Osteoblast (primary cell): ENCODE data around the gene TAS2R19. TPM values are rescaled to one million over a fixed set of nuclear protein-coding genes. Genes with fewer than 3 reads are reported as not detected.

Source experiments
- DNase-seq: peaks from one replicate; pipeline ENCODE4 v3.0.0; 2011; ENCODE audit warnings: low spot score, mixed read lengths; ENCODE audit not compliant: insufficient read length; ENCODE audit errors: missing footprints
- H2AFZ ChIP-seq: 2 replicates; pipeline ENCODE4 v1.6.0; 2011; ENCODE audit warnings: mild to moderate bottlenecking, low read length
- H3K27ac ChIP-seq: 2 replicates; pipeline ENCODE4 v1.5.1; 2011; ENCODE audit warnings: mild to moderate bottlenecking, low read depth, low read length, moderate library complexity
- H3K27me3 ChIP-seq: 2 replicates; pipeline ENCODE4 v1.6.0; 2012; ENCODE audit warnings: mild to moderate bottlenecking, control low read depth, inconsistent platforms, low read length, moderate library complexity; ENCODE audit not compliant: insufficient read depth
- H3K36me3 ChIP-seq: 2 replicates; pipeline ENCODE4 v1.5.1; 2011; ENCODE audit warnings: mild to moderate bottlenecking, low read length, control low read depth, moderate library complexity; ENCODE audit not compliant: insufficient read depth
- H3K4me1 ChIP-seq: 2 replicates; pipeline ENCODE4 v1.5.1; 2011; ENCODE audit warnings: mild to moderate bottlenecking, low read length, control low read depth, moderate library complexity; ENCODE audit not compliant: insufficient read depth
- H3K4me2 ChIP-seq: 2 replicates; pipeline ENCODE4 v1.6.0; 2011; ENCODE audit warnings: mild to moderate bottlenecking, low read length; ENCODE audit not compliant: insufficient read depth
- H3K4me3 ChIP-seq: fragments of 200-600 bp; sonication (generic); 3 replicates; pipeline ENCODE4 v1.5.1; 2012; ENCODE audit warnings: mild to moderate bottlenecking, low read length, inconsistent platforms; ENCODE audit not compliant: insufficient read depth
- H3K79me2 ChIP-seq: 2 replicates; pipeline ENCODE4 v1.6.0; 2012; ENCODE audit warnings: mild to moderate bottlenecking, low read length, control low read depth, inconsistent platforms; ENCODE audit not compliant: insufficient read depth
- H3K9me3 ChIP-seq: 2 replicates; pipeline ENCODE4 v1.5.1; 2011; ENCODE audit warnings: low read depth, low read length, control low read depth
- H4K20me1 ChIP-seq: 2 replicates; pipeline ENCODE4 v1.6.0; 2012; ENCODE audit warnings: mild to moderate bottlenecking, low read length, control low read depth; ENCODE audit not compliant: insufficient read depth
- CTCF ChIP-seq: IDR thresholded peaks from 2 replicates; pipeline ENCODE4 v1.5.1; 2011; ENCODE audit warnings: mild to moderate bottlenecking, low read depth, low read length, moderate library complexity; ENCODE audit errors: extremely low read depth
- total RNA-seq: library from RNA; depleted of rRNA; stranded (reverse); fragments of >200 nt; gene quantifications from 2 replicates; pipeline ENCODE4 v1.2.3, GENCODE V29; 2012

TAS2R19 gene
- total RNA-seq, 1 donor, result 7.6 TPM

GRCh38 chr12:11031307-11031706 lies 8.9 kb upstream of the TAS2R19 start, which contains the start of gene TAS2R31:
TSS of gene TAS2R31 (minus strand) at chr12:11031407. CDS start at chr12:11031335, 72 bp downstream.
- no peaks in the 10 kb centered on the region for H3K4me1 ChIP-seq
- no peak within 1 kb of the TSS for H2AFZ ChIP-seq
- H3K79me2 ChIP-seq, result no peaks in the 10 kb centered on the region
- H3K9me3 ChIP-seq, result no peaks in the 10 kb centered on the region
- no peak for DNase-seq
- H3K36me3 ChIP-seq, result no peaks in the 10 kb centered on the region
- H3K4me3 ChIP-seq, result no peak within 1 kb of the TSS
- H3K27ac ChIP-seq, result no peak within 1 kb of the TSS
- H3K4me2 ChIP-seq, result no peak within 1 kb of the TSS
- TF ChIP-seq CTCF, result no peak
- H4K20me1 ChIP-seq, result no peaks in the 10 kb centered on the region
- no peaks in the 10 kb centered on the region for H3K27me3 ChIP-seq

- peak; percentile 18 for TF ChIP-seq CTCF
Measured at GRCh38 chr12:11026118-11026517, 3.7 kb upstream of the TAS2R19 start.

GRCh38 chr12:11023387-11023786 lies 967 bp upstream of the TAS2R19 start:
- H3K4me3 ChIP-seq, result no peak overlapping the region
- no peak overlapping the region for H3K27ac ChIP-seq
- no peaks in the 10 kb centered on the region for H3K36me3 ChIP-seq
- H3K4me2 ChIP-seq, result no peak overlapping the region
- TF ChIP-seq CTCF, result no peak
- H3K4me1 ChIP-seq, result no peaks in the 10 kb centered on the region
- DNase-seq, result no peak
- no peak overlapping the region for H2AFZ ChIP-seq
- no peaks in the 10 kb centered on the region for H3K79me2 ChIP-seq
- H4K20me1 ChIP-seq, result no peaks in the 10 kb centered on the region
- no peaks in the 10 kb centered on the region for H3K9me3 ChIP-seq
- no peaks in the 10 kb centered on the region for H3K27me3 ChIP-seq

More at GRCh38 chr12:11026118-11026517, 3.7 kb upstream of the TAS2R19 start:
- Histone ChIP-seq H3K79me2 (no peaks in the 10 kb centered on the region), H4K20me1 (no peaks in the 10 kb centered on the region), H3K9me3 (no peaks in the 10 kb centered on the region), H3K4me3 (no peak overlapping the region), H3K36me3 (no peaks in the 10 kb centered on the region), H3K4me1 (no peaks in the 10 kb centered on the region), H3K27ac (no peak overlapping the region), H3K4me2 (no peak overlapping the region), H2AFZ (no peak overlapping the region), H3K27me3 (no peaks in the 10 kb centered on the region)
- no peak for DNase-seq

GRCh38 chr12:11016937-11017336 lies 5.5 kb downstream of the TAS2R19 start:
- Histone ChIP-seq H3K27me3 (no peaks in the 10 kb centered on the region), H3K36me3 (no peaks in the 10 kb centered on the region), H3K4me3 (no peak overlapping the region), H2AFZ (no peak overlapping the region), H3K27ac (no peak overlapping the region), H3K79me2 (no peaks in the 10 kb centered on the region), H3K4me2 (no peak overlapping the region), H4K20me1 (no peaks in the 10 kb centered on the region), H3K9me3 (no peaks in the 10 kb centered on the region), H3K4me1 (no peaks in the 10 kb centered on the region)
- TF ChIP-seq CTCF, result no peak
- no peak for DNase-seq
